ENCODE results near the gene ACMSD.

Gene ACMSD

DNA sequence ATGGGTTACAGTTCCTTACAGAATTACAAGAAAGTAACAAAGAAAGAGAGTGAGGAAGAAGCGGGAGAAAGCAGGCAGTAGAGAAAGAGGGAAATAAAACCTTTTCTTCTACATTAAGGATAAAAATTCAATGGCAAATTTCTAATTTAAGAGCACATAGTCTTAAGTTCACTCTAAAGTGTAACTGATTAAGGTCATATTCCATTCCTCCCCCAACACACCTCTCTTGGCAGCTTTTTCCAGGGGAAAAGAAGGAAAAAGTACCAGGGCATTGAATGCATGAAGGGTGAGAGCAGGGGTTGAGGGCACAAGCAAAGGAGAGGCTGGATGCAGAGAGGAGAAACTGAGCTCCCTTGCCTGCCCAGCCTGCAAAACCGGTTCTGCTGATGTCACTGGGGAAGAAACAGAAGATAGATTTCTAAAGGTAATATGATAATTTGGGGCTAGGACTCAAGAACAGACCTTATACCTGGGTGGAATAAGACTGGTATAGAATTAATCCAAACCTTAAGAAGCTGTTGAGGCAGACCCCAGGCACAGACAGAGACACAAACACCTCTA is 4.6 kb downstream of the ACMSD start:
- Histone ChIP-seq H3K27ac (replicated peaks) (no peak overlapping the region), H3K27me3 (ENCODE audit: insufficient read depth, poor library complexity, severe bottlenecking) (peaks cover 8% of the 10 kb centered on the region), H3K4me3 (replicated peaks; ENCODE audit: insufficient read depth, low read length) (no peak overlapping the region)
- DNase-seq (ENCODE audit: low read depth in 1 of 2, low spot score in 1 of 2), result no peak
- TF ChIP-seq CTCF (IDR thresholded peaks at IDR 0.05; ENCODE audit: insufficient read depth, low read length) (no peak), POLR2AphosphoS5 (IDR thresholded peaks at IDR 0.05; ENCODE audit: low read depth) (no peak), SPI1 (IDR thresholded peaks at IDR 0.05; ENCODE audit: borderline replicate concordance, low read depth) (no peak), GABPA (IDR thresholded peaks at IDR 0.05; ENCODE audit: low read depth) (no peak)
- TF ChIP-seq, protein P1, sequence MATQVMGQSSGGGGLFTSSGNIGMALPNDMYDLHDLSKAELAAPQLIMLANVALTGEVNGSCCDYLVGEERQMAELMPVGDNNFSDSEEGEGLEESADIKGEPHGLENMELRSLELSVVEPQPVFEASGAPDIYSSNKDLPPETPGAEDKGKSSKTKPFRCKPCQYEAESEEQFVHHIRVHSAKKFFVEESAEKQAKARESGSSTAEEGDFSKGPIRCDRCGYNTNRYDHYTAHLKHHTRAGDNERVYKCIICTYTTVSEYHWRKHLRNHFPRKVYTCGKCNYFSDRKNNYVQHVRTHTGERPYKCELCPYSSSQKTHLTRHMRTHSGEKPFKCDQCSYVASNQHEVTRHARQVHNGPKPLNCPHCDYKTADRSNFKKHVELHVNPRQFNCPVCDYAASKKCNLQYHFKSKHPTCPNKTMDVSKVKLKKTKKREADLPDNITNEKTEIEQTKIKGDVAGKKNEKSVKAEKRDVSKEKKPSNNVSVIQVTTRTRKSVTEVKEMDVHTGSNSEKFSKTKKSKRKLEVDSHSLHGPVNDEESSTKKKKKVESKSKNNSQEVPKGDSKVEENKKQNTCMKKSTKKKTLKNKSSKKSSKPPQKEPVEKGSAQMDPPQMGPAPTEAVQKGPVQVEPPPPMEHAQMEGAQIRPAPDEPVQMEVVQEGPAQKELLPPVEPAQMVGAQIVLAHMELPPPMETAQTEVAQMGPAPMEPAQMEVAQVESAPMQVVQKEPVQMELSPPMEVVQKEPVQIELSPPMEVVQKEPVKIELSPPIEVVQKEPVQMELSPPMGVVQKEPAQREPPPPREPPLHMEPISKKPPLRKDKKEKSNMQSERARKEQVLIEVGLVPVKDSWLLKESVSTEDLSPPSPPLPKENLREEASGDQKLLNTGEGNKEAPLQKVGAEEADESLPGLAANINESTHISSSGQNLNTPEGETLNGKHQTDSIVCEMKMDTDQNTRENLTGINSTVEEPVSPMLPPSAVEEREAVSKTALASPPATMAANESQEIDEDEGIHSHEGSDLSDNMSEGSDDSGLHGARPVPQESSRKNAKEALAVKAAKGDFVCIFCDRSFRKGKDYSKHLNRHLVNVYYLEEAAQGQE (IDR thresholded peaks at IDR 0.05; ENCODE audit: insufficient replicate concordance, low read depth), result no peak

DNA sequence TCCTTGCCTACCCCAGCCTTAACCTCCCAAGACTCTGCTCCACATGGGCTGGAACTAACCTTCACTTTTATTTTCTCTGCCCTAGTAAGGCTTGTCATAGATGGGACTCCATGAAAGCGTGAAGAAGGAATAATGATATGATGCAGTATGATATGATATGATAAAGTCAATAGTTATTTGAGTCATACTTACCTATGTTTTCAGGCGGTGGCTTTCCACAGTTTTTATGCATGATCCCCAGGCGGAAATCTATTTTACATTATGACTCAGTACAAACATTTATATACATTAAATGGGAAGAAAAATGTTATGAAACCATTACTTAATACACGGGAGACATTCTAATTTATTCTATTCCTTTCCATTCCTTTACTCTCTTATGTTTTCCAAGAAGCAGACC is 5.6 kb downstream of the ACMSD start:
- no peak overlapping the region for H3K4me3 ChIP-seq (replicated peaks; ENCODE audit: insufficient read depth, low read length)
- peaks cover 2% of the 10 kb centered on the region for H3K27me3 ChIP-seq (ENCODE audit: insufficient read depth, poor library complexity, severe bottlenecking)
- no peak overlapping the region for H3K27ac ChIP-seq (replicated peaks)
- DNase-seq (ENCODE audit: low read depth in 1 of 2, low spot score in 1 of 2), result no peak
- TF ChIP-seq GABPA (IDR thresholded peaks at IDR 0.05; ENCODE audit: low read depth), result no peak
- no peak for TF ChIP-seq POLR2AphosphoS5 (IDR thresholded peaks at IDR 0.05; ENCODE audit: low read depth)
- TF ChIP-seq, protein P1 (IDR thresholded peaks at IDR 0.05; ENCODE audit: insufficient replicate concordance, low read depth), result no peak
- no peak for TF ChIP-seq CTCF (IDR thresholded peaks at IDR 0.05; ENCODE audit: insufficient read depth, low read length)
- no peak for TF ChIP-seq SPI1 (IDR thresholded peaks at IDR 0.05; ENCODE audit: borderline replicate concordance, low read depth)

- Histone ChIP-seq H3K27ac (replicated peaks) (no peak overlapping the region), H3K27me3 (ENCODE audit: insufficient read depth, poor library complexity, severe bottlenecking) (no peaks in the 10 kb centered on the region), H3K4me3 (replicated peaks; ENCODE audit: insufficient read depth, low read length) (no peak overlapping the region)
- TF ChIP-seq GABPA (IDR thresholded peaks at IDR 0.05; ENCODE audit: low read depth), result no peak
- TF ChIP-seq POLR2AphosphoS5 (IDR thresholded peaks at IDR 0.05; ENCODE audit: low read depth), result no peak
- no peak for TF ChIP-seq CTCF (IDR thresholded peaks at IDR 0.05; ENCODE audit: insufficient read depth, low read length)
- TF ChIP-seq, protein P1 (IDR thresholded peaks at IDR 0.05; ENCODE audit: insufficient replicate concordance, low read depth), result no peak
- no peak for TF ChIP-seq SPI1 (IDR thresholded peaks at IDR 0.05; ENCODE audit: borderline replicate concordance, low read depth)
- DNase-seq (ENCODE audit: low read depth in 1 of 2, low spot score in 1 of 2), result no peak
These were observed 6.6 kb downstream of the ACMSD start for GRCh38 chr2:134845028-134845427.

Measured in HL-60 (cell line).